MCF 10A (cell line): ENCODE data around the gene ASPSCR1. TPM values are rescaled to one million over a fixed set of nuclear protein-coding genes. Genes with fewer than 3 reads are reported as not detected.

Experiments used
- BruUV-seq: library from RNA; stranded (reverse); fragments of 400-500 nt; replicated peaks from 2 replicates; lab custom pipeline; 2021; lab: Mats Ljungman, UMichigan
- CTCF ChIA-PET: fragments of 300-600 bp; sonication (Branson Sonifier 250); formaldehyde crosslinking; extraction: SDS; loops from one replicate; lab custom pipeline; 2021; ENCODE audit warnings: antibody characterized with exemption, inconsistent platforms; lab: Yijun Ruan, JAX
- POLR2A ChIA-PET: fragments of 300-600, 350-650 bp; sonication (Branson Sonifier 250); formaldehyde crosslinking; extraction: SDS; loops from one replicate; lab custom pipeline; 2020; ENCODE audit warnings: antibody characterized with exemption, inconsistent platforms; lab: Yijun Ruan, JAX
- DNase-seq: peaks from one replicate; pipeline ENCODE4 v3.0.0-alpha.2; 2018; ENCODE audit not compliant: unreplicated experiment
- H3K27ac Mint-ChIP-seq: one replicate; pipeline ENCODE4 v1.8.0; 2022; ENCODE audit warnings: mild to moderate bottlenecking, low read depth, mixed read lengths; ENCODE audit not compliant: unreplicated experiment
- H3K27me3 Mint-ChIP-seq: one replicate; pipeline ENCODE4 v1.8.0; 2022; ENCODE audit warnings: mixed read lengths; ENCODE audit not compliant: insufficient read depth, unreplicated experiment
- H3K36me3 Mint-ChIP-seq: one replicate; pipeline ENCODE4 v1.8.0; 2022; ENCODE audit warnings: mild to moderate bottlenecking, moderate library complexity, mixed read lengths; ENCODE audit not compliant: insufficient read depth, unreplicated experiment
- H3K4me1 Mint-ChIP-seq: one replicate; pipeline ENCODE4 v1.8.0; 2022; ENCODE audit warnings: mixed read lengths; ENCODE audit not compliant: insufficient read depth, unreplicated experiment
- H3K4me3 Mint-ChIP-seq: one replicate; pipeline ENCODE4 v1.8.0; 2022; ENCODE audit warnings: mild to moderate bottlenecking, moderate library complexity, mixed read lengths; ENCODE audit not compliant: unreplicated experiment
- H3K9me3 Mint-ChIP-seq: one replicate; pipeline ENCODE4 v1.8.0; 2022; ENCODE audit warnings: mixed read lengths; ENCODE audit not compliant: unreplicated experiment
- CTCF ChIP-seq: fragments of 200-600 bp; IDR thresholded peaks from one replicate; pipeline ENCODE4 v1.8.0; 2022; ENCODE audit warnings: antibody characterized with exemption, mild to moderate bottlenecking; ENCODE audit not compliant: unreplicated experiment
- intact Hi-C: fragments of 100-400 bp; cut with micrococcal nuclease; formaldehyde crosslinking; loops from 2 replicates; pipeline ENCODE4 v1.14.1; 2022
- total RNA-seq: library from RNA; stranded (reverse); gene quantifications from 2 replicates; pipeline ENCODE4 v1.2.3, GENCODE V29; 2022

The ASPSCR1 gene
- total RNA-seq, 1 experiment from 2014 or later = 29.7 TPM

- TF ChIP-seq CTCF = no peak
- DNase-seq = no peak
- no peaks in the 10 kb centered on the region for H3K36me3 Mint-ChIP-seq
- CTCF ChIA-PET = interaction anchor here (0.6 kb wide), 2 partner anchors 40 to 219 kb away, joined by 4 to 5 read pairs; no protein-coding TSS in a partner anchor
- BruUV-seq = no TSS peak
- no peak overlapping the region for H3K27ac Mint-ChIP-seq
- H3K4me1 Mint-ChIP-seq = no peaks in the 10 kb centered on the region
- POLR2A ChIA-PET = interaction anchor here (1.2 kb wide), 1 partner anchor 63 kb away, joined by 6 read pairs; no protein-coding TSS in a partner anchor
- no peak overlapping the region for H3K4me3 Mint-ChIP-seq
- peaks cover 9% of the 10 kb centered on the region for H3K27me3 Mint-ChIP-seq
- H3K9me3 Mint-ChIP-seq = no peaks in the 10 kb centered on the region
- intact Hi-C loops = no loop called here
These were observed 19.6 kb upstream of the ASPSCR1 start for GRCh38 chr17:81957691-81958432.

- no peak for TF ChIP-seq CTCF
- ChIA-PET POLR2A (interaction anchor here (0.6 to 1.8 kb wide), 8 partner anchors 26 to 72 kb away, joined by 3 to 35 read pairs (median 6); partner anchors contain the start of genes CENPX and LRRC45), CTCF (interaction anchor here (0.6 to 2.3 kb wide), 26 partner anchors 9 to 455 kb away, joined by 3 to 74 read pairs (median 4); partner anchors contain the start of genes CENPX, DUS1L and LRRC45)
- Mint-ChIP-seq H3K27me3 (peaks cover 9% of the 10 kb centered on the region), H3K4me3 (no peak overlapping the region), H3K9me3 (no peaks in the 10 kb centered on the region), H3K4me1 (no peaks in the 10 kb centered on the region), H3K27ac (no peak overlapping the region), H3K36me3 (no peaks in the 10 kb centered on the region)
- intact Hi-C loops = loop anchor here (1.0 kb wide), 1 partner anchor 63 kb away; no protein-coding TSS in a partner anchor
- no peak for DNase-seq
- BruUV-seq = no TSS peak
These were observed 18.6 kb upstream of the ASPSCR1 start for GRCh38 chr17:81958633-81959342.

GRCh38 chr17:81959362-81960129 is 17.9 kb upstream of the ASPSCR1 start:
- BruUV-seq = no TSS peak
- no peak overlapping the region for H3K4me3 Mint-ChIP-seq
- peaks cover 9% of the 10 kb centered on the region for H3K27me3 Mint-ChIP-seq
- H3K27ac Mint-ChIP-seq = no peak overlapping the region
- peaks cover 3% of the 10 kb centered on the region for H3K4me1 Mint-ChIP-seq
- ChIA-PET CTCF (interaction anchor here (0.6 to 2.3 kb wide), 31 partner anchors 9 to 747 kb away, joined by 3 to 74 read pairs (median 4); partner anchors contain the start of genes CENPX, DUS1L and LRRC45), POLR2A (interaction anchor here (0.6 to 1.8 kb wide), 9 partner anchors 26 to 107 kb away, joined by 3 to 35 read pairs (median 5); partner anchors contain the start of genes CENPX and LRRC45)
- DNase-seq = peak; percentile 49
- intact Hi-C loops = loop anchor here (1.0 kb wide), 1 partner anchor 62 kb away; no protein-coding TSS in a partner anchor
- H3K36me3 Mint-ChIP-seq = no peaks in the 10 kb centered on the region
- peak; percentile 98 for TF ChIP-seq CTCF
- no peaks in the 10 kb centered on the region for H3K9me3 Mint-ChIP-seq
